Skeletal muscle satellite cell (primary cell): ENCODE results near the gene PNPLA1.
"Not testable (repeated sequence)": the region's sequence is repeated elsewhere in the genome, so short reads cannot be mapped to it uniquely, and the experiment has no call there.

Source experiments
- H3K27me3 ChIP-seq: 2 replicates; pipeline ENCODE4 v1.7.0; 2013; ENCODE audit warnings: low read length; ENCODE audit not compliant: control insufficient read depth, insufficient read depth
- H3K36me3 ChIP-seq: 2 replicates; pipeline ENCODE4 v1.7.0; 2013; ENCODE audit warnings: mild to moderate bottlenecking, control low read depth, low read length; ENCODE audit not compliant: insufficient read depth
- H3K4me1 ChIP-seq: 2 replicates; pipeline ENCODE4 v1.7.0; 2013; ENCODE audit warnings: low read length; ENCODE audit not compliant: control insufficient read depth, insufficient read depth
- H3K4me2 ChIP-seq: 2 replicates; pipeline ENCODE4 v1.7.0; 2013; ENCODE audit warnings: mild to moderate bottlenecking, low read length
- H3K4me3 ChIP-seq: 2 replicates; pipeline ENCODE4 v1.7.0; 2013; ENCODE audit warnings: low read length
- H3K9ac ChIP-seq: 2 replicates; pipeline ENCODE4 v1.7.0; 2013; ENCODE audit warnings: mild to moderate bottlenecking, low read depth, low read length, moderate library complexity
- H3K9me3 ChIP-seq: replicated peaks from 2 replicates; pipeline ENCODE4 v1.7.0; 2013; ENCODE audit warnings: mild to moderate bottlenecking, control low read depth, low read length

The PNPLA1 gene

GRCh38 chr6:36333171-36333895 lies 63.5 kb downstream of the PNPLA1 start:
- Histone ChIP-seq H3K27me3 (peaks cover 73% of the 10 kb centered on the region), H3K9me3 (no peaks in the 10 kb centered on the region), H3K4me1 (no peaks in the 10 kb centered on the region), H3K4me3 (no peak overlapping the region), H3K9ac (no peak overlapping the region), H3K36me3 (no peaks in the 10 kb centered on the region), H3K4me2 (no peak overlapping the region)

- Histone ChIP-seq H3K27me3 (peaks cover 72% of the 10 kb centered on the region), H3K4me3 (no peak overlapping the region), H3K9ac (no peak overlapping the region), H3K9me3 (no peaks in the 10 kb centered on the region), H3K4me1 (no peaks in the 10 kb centered on the region), H3K4me2 (no peak overlapping the region), H3K36me3 (no peaks in the 10 kb centered on the region)
Measured at GRCh38 chr6:36333931-36334725, 64.3 kb downstream of the PNPLA1 start.

DNA sequence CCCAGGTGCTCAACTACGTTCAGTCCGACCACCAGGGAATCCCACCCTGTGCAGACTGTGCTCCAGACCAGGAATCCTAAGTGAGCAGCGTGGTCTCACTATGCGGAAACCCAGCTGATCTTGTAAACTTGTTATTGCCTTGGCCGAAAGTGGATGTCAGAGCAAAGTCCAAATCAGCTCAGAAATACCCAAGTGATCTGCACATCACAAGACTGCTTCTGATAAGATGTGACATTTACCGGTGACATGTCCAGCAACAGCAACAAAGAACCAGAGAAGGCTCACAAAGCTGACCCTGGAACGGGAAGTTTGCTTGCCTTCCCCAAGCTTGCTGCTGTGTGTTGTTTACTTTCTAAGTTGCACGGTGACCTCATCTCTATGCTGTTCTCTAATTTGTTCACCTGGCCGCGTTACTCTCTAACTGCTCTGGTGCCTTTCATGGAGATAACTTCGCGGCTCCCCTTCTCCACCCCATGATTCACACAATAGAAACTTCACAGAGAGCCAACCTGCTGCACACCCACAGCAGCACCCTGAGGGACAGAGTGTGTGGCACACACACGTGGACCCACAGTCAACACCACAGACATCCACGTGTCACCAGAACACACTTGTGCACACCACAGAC lies 65.1 kb downstream of the PNPLA1 start:
- H3K9me3 ChIP-seq = no peaks in the 10 kb centered on the region
- H3K27me3 ChIP-seq = peaks cover 76% of the 10 kb centered on the region
- no peak overlapping the region for H3K9ac ChIP-seq
- no peaks in the 10 kb centered on the region for H3K36me3 ChIP-seq
- no peak overlapping the region for H3K4me2 ChIP-seq
- H3K4me3 ChIP-seq = no peak overlapping the region
- no peaks in the 10 kb centered on the region for H3K4me1 ChIP-seq

GRCh38 chr6:36335465-36336207 lies 65.8 kb downstream of the PNPLA1 start:
- no peaks in the 10 kb centered on the region for H3K4me1 ChIP-seq
- H3K9me3 ChIP-seq = no peaks in the 10 kb centered on the region
- H3K4me3 ChIP-seq = no peak overlapping the region
- H3K27me3 ChIP-seq = peaks cover 80% of the 10 kb centered on the region
- no peaks in the 10 kb centered on the region for H3K36me3 ChIP-seq
- no peak overlapping the region for H3K4me2 ChIP-seq
- H3K9ac ChIP-seq = no peak overlapping the region

DNA sequence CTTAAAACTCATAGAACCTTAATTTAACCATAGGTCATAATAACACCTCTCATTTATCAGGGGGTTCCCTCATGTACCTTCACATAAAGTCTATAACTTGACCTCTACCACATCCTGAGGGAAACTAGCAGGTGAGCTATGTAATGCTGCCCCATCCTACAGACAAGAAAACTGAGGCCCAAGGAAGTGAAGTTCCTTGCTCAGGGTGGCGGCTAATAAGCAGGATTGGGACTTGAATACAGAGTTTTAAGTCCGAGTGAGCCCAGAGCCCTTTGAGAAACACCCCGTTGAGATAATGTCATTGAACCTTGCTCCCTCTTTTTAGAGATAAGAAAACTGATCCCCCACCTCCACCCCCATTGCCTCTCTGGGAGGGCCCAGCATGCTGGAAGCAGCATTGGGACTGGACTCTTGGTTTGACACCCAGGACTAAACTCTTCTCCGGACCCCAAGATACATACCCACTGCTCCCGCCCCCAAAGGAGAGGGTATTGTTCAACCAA lies 66.4 kb downstream of the PNPLA1 start:
- peaks cover 82% of the 10 kb centered on the region for H3K27me3 ChIP-seq
- no peaks in the 10 kb centered on the region for H3K4me1 ChIP-seq
- no peak overlapping the region for H3K4me2 ChIP-seq
- H3K9me3 ChIP-seq = no peaks in the 10 kb centered on the region
- no peak overlapping the region for H3K9ac ChIP-seq
- H3K4me3 ChIP-seq = no peak overlapping the region
- no peaks in the 10 kb centered on the region for H3K36me3 ChIP-seq

DNA sequence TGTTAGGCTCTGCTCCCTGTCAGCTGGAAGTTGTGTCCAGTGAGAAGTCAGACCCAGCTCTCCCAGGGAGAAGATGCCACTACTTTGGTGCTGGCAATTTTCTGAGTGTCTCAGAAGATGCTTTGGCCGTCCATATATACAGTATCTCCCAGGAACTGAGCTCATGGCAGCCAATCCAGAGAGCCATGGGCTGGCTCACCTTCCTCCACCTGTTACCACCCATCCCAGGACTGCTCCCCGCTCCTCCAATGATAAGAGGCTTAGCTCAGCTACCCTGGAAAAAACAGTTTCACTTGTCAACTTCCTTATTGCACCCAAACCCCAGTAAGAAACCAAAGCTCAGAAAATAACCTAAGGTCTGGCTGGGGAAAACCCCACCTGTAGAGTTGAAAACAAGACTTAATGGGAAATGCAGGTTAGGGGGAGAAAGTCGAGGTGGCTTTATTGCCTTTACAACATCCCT lies 67.0 kb downstream of the PNPLA1 start, which contains the start of gene BNIP5:
Gene BNIP5, minus strand, starts transcription at position 110 of the 463 bp plus-strand sequence. CDS start 6,198 bp downstream, outside the sequence.
- no peaks in the 10 kb centered on the region for H3K36me3 ChIP-seq

DNA sequence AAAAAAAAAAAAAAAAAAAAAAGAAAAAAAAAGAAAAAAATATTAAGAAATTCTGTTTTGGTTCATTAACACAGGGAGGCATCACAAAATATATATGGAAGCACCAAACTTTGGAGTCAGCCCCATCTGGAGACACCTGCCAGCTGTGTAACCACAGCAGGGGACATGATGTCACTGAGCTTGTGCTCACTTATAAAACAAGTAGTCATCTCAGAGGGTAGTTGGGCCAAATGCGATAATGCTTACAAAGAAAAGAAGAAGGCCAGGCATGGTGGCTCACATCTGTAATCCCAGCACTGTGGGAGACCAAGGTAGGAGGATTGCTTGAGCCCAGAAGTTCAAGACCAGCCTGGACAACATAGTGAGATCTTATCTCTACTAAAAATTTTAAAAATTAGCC lies 68.0 kb downstream of the PNPLA1 start:
- Histone ChIP-seq H3K27me3 (peaks cover 81% of the 10 kb centered on the region), H3K4me2 (no peak overlapping the region), H3K4me1 (no peaks in the 10 kb centered on the region), H3K36me3 (no peaks in the 10 kb centered on the region), H3K4me3 (no peak overlapping the region), H3K9ac (no peak overlapping the region), H3K9me3 (no peaks in the 10 kb centered on the region)

More for the DNA sequence above, 67.0 kb downstream of the PNPLA1 start, which contains the start of gene BNIP5:
- Histone ChIP-seq H3K9me3 (no peaks in the 10 kb centered on the region), H3K4me3 (no peak within 1 kb of the TSS), H3K27me3 (peaks cover 82% of the 10 kb centered on the region), H3K4me2 (no peak within 1 kb of the TSS), H3K9ac (no peak within 1 kb of the TSS), H3K4me1 (no peaks in the 10 kb centered on the region)

GRCh38 chr6:36338223-36338622 lies 68.4 kb downstream of the PNPLA1 start:
- not testable (repeated sequence) for H3K9ac ChIP-seq, H3K4me1 ChIP-seq, H3K9me3 ChIP-seq, H3K36me3 ChIP-seq, H3K4me2 ChIP-seq, H3K4me3 ChIP-seq
- peaks cover 81% of the 10 kb centered on the region for H3K27me3 ChIP-seq

- no peak overlapping the region for H3K4me2 ChIP-seq
- no peak overlapping the region for H3K4me3 ChIP-seq
- no peaks in the 10 kb centered on the region for H3K9me3 ChIP-seq
- no peak overlapping the region for H3K9ac ChIP-seq
- H3K4me1 ChIP-seq = no peaks in the 10 kb centered on the region
- peaks cover 78% of the 10 kb centered on the region for H3K27me3 ChIP-seq
- H3K36me3 ChIP-seq = no peaks in the 10 kb centered on the region
Measured at GRCh38 chr6:36339146-36339545, 69.3 kb downstream of the PNPLA1 start.

DNA sequence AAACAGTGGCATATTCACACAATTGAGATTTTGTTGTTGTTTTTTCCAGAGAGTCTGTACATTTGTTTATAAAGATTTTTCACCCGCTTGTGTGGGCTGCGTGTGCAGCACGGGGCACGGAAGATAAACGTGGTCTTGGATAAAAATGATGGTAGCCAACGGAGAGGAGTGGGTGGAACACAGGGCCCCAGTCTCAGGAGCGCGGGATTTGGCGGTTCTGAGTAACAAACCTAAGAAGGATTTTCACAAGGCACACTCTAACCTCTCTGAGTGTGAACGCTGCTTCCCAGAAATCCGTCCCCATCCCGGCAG lies 70.4 kb downstream of the PNPLA1 start:
- peaks cover 68% of the 10 kb centered on the region for H3K27me3 ChIP-seq
- H3K36me3 ChIP-seq = no peaks in the 10 kb centered on the region
- no peak overlapping the region for H3K4me2 ChIP-seq
- no peaks in the 10 kb centered on the region for H3K9me3 ChIP-seq
- no peak overlapping the region for H3K4me3 ChIP-seq
- no peak overlapping the region for H3K9ac ChIP-seq
- no peaks in the 10 kb centered on the region for H3K4me1 ChIP-seq
